Astrocyte (in vitro differentiated cells and primary cell): ENCODE results near the gene STK17A. TPM values are rescaled to one million over a fixed set of nuclear protein-coding genes. Genes with fewer than 3 reads are reported as not detected.

ENCODE experiments used
- DNase-seq: peaks from one replicate; pipeline ENCODE4 v3.0.0-alpha.2; 2010; ENCODE audit warnings: low read depth
- FAIRE-seq: peaks from 2 replicates; lab custom pipeline; 2011; peaks lifted over from hg19 to GRCh38; lab: Jason Lieb, UNC
- H2AFZ ChIP-seq: 2 replicates; pipeline ENCODE4 v1.6.0; 2012; ENCODE audit warnings: low read depth, low read length, inconsistent platforms
- H3K27ac ChIP-seq: 2 replicates; pipeline ENCODE4 v1.5.1; 2011; ENCODE audit warnings: low read depth, low read length, inconsistent platforms
- H3K27me3 ChIP-seq: 2 replicates; pipeline ENCODE4 v1.6.0; 2011; ENCODE audit warnings: low read length, inconsistent platforms; ENCODE audit not compliant: insufficient read depth
- H3K36me3 ChIP-seq: 2 replicates; pipeline ENCODE4 v1.5.1; 2011; ENCODE audit warnings: low read length, inconsistent platforms; ENCODE audit not compliant: insufficient read depth
- H3K4me1 ChIP-seq: 2 replicates; pipeline ENCODE4 v1.5.1; 2011; ENCODE audit warnings: low read length, inconsistent platforms; ENCODE audit not compliant: insufficient read depth
- H3K4me2 ChIP-seq: 2 replicates; pipeline ENCODE4 v1.6.0; 2012; ENCODE audit warnings: low read length, inconsistent platforms
- H3K4me3 ChIP-seq: 2 replicates; pipeline ENCODE4 v1.5.1; 2011; ENCODE audit warnings: low read depth, mild to moderate bottlenecking, low read length, inconsistent platforms; ENCODE audit not compliant: insufficient read depth
- H3K79me2 ChIP-seq: 2 replicates; pipeline ENCODE4 v1.6.0; 2012; ENCODE audit warnings: mild to moderate bottlenecking, low read length, inconsistent platforms; ENCODE audit not compliant: insufficient read depth
- H3K9ac ChIP-seq: 2 replicates; pipeline ENCODE4 v1.6.0; 2012; ENCODE audit warnings: mild to moderate bottlenecking, low read length, inconsistent platforms
- H3K9me3 ChIP-seq: 2 replicates; pipeline ENCODE4 v1.5.1; 2012; ENCODE audit warnings: low read depth, mild to moderate bottlenecking, low read length, inconsistent platforms; ENCODE audit not compliant: insufficient read depth
- H4K20me1 ChIP-seq: 2 replicates; pipeline ENCODE4 v1.6.0; 2012; ENCODE audit warnings: low read length, inconsistent platforms; ENCODE audit not compliant: insufficient read depth
- H3K27ac Mint-ChIP-seq: one replicate; pipeline ENCODE4 v1.8.0; 2021; ENCODE audit warnings: mild to moderate bottlenecking, mixed read lengths; ENCODE audit not compliant: unreplicated experiment
- H3K27me3 Mint-ChIP-seq: one replicate; pipeline ENCODE4 v1.8.0; 2021; ENCODE audit warnings: low read depth, mixed read lengths; ENCODE audit not compliant: unreplicated experiment
- H3K36me3 Mint-ChIP-seq: one replicate; pipeline ENCODE4 v1.8.0; 2021; ENCODE audit warnings: low read depth, mixed read lengths; ENCODE audit not compliant: unreplicated experiment
- H3K4me1 Mint-ChIP-seq: one replicate; pipeline ENCODE4 v1.8.0; 2021; ENCODE audit warnings: low read depth, mixed read lengths; ENCODE audit not compliant: unreplicated experiment
- H3K4me3 Mint-ChIP-seq: one replicate; pipeline ENCODE4 v1.8.0; 2021; ENCODE audit warnings: mild to moderate bottlenecking, moderate library complexity, mixed read lengths; ENCODE audit not compliant: unreplicated experiment
- H3K9me3 Mint-ChIP-seq: one replicate; pipeline ENCODE4 v1.8.0; 2021; ENCODE audit warnings: mild to moderate bottlenecking, mixed read lengths; ENCODE audit not compliant: unreplicated experiment
- EZH2 ChIP-seq: IDR thresholded peaks from 2 replicates; pipeline ENCODE4 v1.6.1; 2012; ENCODE audit warnings: mild to moderate bottlenecking, low read length, inconsistent platforms; ENCODE audit not compliant: insufficient read depth
- total RNA-seq: library from RNA; stranded (reverse); gene quantifications from 2 replicates; pipeline ENCODE4 v1.2.1, GENCODE V29; 2021
- TF ChIP-seq, protein P1 (sequence below): IDR thresholded peaks from 2 replicates; pipeline ENCODE4 v1.5.1; 2011; ENCODE audit warnings: low read depth, mild to moderate bottlenecking, inconsistent platforms, low read length, moderate library complexity; ENCODE audit not compliant: insufficient read depth

STK17A gene
- total RNA-seq, 1 donor from 2014 or later: 38.4 TPM

GRCh38 chr7:43589728-43590127 is 6.8 kb downstream of the STK17A start:
- H3K4me2 ChIP-seq: no peak overlapping the region
- no peaks in the 10 kb centered on the region for H3K36me3 ChIP-seq
- Mint-ChIP-seq H3K27me3 (no peaks in the 10 kb centered on the region), H3K27ac (no peak overlapping the region), H3K4me1 (peaks cover 30% of the 10 kb centered on the region), H3K4me3 (no peak overlapping the region), H3K9me3 (no peaks in the 10 kb centered on the region), H3K36me3 (no peaks in the 10 kb centered on the region)
- FAIRE-seq (no peak), DNase-seq (no peak)
- H3K27ac ChIP-seq: no peak overlapping the region
- H4K20me1 ChIP-seq: peaks cover 84% of the 10 kb centered on the region
- H3K4me1 ChIP-seq: peaks cover 5% of the 10 kb centered on the region
- peaks cover 99% of the 10 kb centered on the region for H3K79me2 ChIP-seq
- H3K9ac ChIP-seq: no peak overlapping the region
- H3K27me3 ChIP-seq: no peaks in the 10 kb centered on the region
- H2AFZ ChIP-seq: no peak overlapping the region
- TF ChIP-seq EZH2: no peak
- TF ChIP-seq, protein P1, sequence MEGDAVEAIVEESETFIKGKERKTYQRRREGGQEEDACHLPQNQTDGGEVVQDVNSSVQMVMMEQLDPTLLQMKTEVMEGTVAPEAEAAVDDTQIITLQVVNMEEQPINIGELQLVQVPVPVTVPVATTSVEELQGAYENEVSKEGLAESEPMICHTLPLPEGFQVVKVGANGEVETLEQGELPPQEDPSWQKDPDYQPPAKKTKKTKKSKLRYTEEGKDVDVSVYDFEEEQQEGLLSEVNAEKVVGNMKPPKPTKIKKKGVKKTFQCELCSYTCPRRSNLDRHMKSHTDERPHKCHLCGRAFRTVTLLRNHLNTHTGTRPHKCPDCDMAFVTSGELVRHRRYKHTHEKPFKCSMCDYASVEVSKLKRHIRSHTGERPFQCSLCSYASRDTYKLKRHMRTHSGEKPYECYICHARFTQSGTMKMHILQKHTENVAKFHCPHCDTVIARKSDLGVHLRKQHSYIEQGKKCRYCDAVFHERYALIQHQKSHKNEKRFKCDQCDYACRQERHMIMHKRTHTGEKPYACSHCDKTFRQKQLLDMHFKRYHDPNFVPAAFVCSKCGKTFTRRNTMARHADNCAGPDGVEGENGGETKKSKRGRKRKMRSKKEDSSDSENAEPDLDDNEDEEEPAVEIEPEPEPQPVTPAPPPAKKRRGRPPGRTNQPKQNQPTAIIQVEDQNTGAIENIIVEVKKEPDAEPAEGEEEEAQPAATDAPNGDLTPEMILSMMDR: no peak
- no peaks in the 10 kb centered on the region for H3K9me3 ChIP-seq
- no peak overlapping the region for H3K4me3 ChIP-seq

DNA sequence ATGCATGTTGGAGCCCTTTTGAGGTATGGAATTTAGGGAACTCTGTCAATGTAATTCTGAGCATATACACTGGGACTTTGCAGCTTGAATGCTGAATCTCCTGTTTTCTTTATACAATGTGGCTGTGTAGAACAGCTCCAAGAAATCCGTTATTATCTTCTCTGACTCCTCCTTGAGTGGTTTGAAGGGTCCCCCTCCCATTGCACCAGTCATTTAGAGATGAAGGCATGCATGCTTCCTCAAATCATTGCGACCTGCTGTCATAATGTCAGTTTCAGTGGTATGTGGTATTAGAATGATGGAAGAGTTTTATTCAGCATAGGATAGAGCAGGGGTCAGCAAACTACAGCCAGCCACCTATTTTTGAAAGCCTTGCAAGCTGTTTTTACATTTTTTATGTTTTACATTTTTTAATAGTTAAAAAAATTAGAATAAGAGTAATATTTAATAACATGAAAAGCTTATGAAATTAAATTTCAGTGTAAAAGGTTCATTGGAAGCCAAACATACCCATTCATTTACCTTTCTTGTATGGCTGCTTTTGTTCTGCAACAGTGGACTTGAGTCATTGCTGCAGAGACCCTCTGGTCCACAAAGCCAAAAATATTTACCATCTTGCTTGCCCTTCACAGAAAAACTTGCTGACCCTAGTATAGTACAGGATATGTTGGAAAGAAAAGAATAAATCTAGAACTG is 8.1 kb downstream of the STK17A start:
- Mint-ChIP-seq H3K9me3 (no peaks in the 10 kb centered on the region), H3K4me3 (no peak overlapping the region), H3K27ac (no peak overlapping the region), H3K27me3 (no peaks in the 10 kb centered on the region), H3K4me1 (peaks cover 24% of the 10 kb centered on the region), H3K36me3 (no peaks in the 10 kb centered on the region)
- Histone ChIP-seq H4K20me1 (peaks cover 86% of the 10 kb centered on the region), H3K9me3 (no peaks in the 10 kb centered on the region), H3K79me2 (peaks cover 99% of the 10 kb centered on the region), H2AFZ (no peak overlapping the region), H3K4me1 (peaks cover 2% of the 10 kb centered on the region), H3K4me2 (peak overlapping the region; percentile 14), H3K27me3 (no peaks in the 10 kb centered on the region), H3K9ac (no peak overlapping the region), H3K36me3 (peaks cover 4% of the 10 kb centered on the region), H3K4me3 (no peak overlapping the region), H3K27ac (no peak overlapping the region)
- TF ChIP-seq, protein P1: no peak
- no peak for TF ChIP-seq EZH2
- DNase-seq: no peak
- FAIRE-seq: no peak

DNA sequence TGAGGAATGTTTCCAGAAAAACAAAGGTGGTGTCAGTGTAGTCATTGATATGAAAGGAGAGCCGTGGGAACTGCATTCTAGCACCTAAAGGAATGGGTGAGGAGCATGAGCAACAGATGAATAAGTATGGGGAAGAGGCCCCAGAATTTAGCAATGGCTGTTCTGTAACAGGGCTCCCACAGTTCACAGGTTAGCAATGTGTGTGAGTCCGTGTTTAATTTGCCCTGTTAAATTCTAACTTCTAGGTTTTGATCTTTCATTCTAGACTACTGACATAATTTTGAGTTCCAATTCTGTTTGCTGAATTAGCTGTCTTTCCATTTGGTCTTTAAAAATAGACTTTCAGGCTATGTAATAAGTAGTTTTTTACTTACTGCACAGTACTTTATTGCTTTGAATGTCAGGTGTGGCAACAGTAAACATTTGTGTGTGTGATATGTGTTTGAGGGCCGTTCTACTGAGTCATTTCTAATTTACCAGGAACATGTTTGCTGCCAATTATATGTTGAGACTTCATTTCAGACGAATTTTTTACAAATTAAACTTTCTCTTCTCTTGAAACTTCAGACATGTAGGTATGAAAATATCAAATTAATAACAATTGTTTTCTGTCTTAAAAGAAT is 8.8 kb downstream of the STK17A start:
- Histone ChIP-seq H3K4me3 (no peak overlapping the region), H3K9ac (no peak overlapping the region), H3K27ac (peak overlapping the region; percentile 4), H3K36me3 (peaks cover 9% of the 10 kb centered on the region), H4K20me1 (peaks cover 84% of the 10 kb centered on the region), H3K4me1 (peaks cover 2% of the 10 kb centered on the region), H3K79me2 (peaks cover 99% of the 10 kb centered on the region), H3K27me3 (no peaks in the 10 kb centered on the region), H2AFZ (no peak overlapping the region), H3K4me2 (peak overlapping the region; percentile 14), H3K9me3 (no peaks in the 10 kb centered on the region)
- Mint-ChIP-seq H3K27me3 (no peaks in the 10 kb centered on the region), H3K9me3 (no peaks in the 10 kb centered on the region), H3K4me1 (peaks cover 19% of the 10 kb centered on the region), H3K4me3 (no peak overlapping the region), H3K36me3 (no peaks in the 10 kb centered on the region), H3K27ac (no peak overlapping the region)
- TF ChIP-seq EZH2: no peak
- TF ChIP-seq, protein P1: no peak
- FAIRE-seq (no peak), DNase-seq (peak; percentile 55)
